Loucy (cell line): ENCODE measurements around the gene RIN3.

Source experiments
- CTCF ChIP-seq: fragments of 200-600 bp; sonication (generic); conservative IDR thresholded peaks from 2 replicates; pipeline ENCODE4 v1.5.1; 2014; ENCODE audit warnings: mild to moderate bottlenecking, antibody characterized with exemption, low read length
- EZH2phosphoT487 ChIP-seq: fragments of 200-600 bp; IDR thresholded peaks from 2 replicates; pipeline ENCODE4 v1.6.1; 2018; ENCODE audit warnings: antibody characterized with exemption, mild to moderate bottlenecking, moderate library complexity, borderline replicate concordance

GRCh38 chr14:92638904-92639303 is 125.3 kb downstream of the RIN3 start:
- TF ChIP-seq CTCF, result no peak
- no peak for TF ChIP-seq EZH2phosphoT487
